GM23338 (cell line): ENCODE data around the gene ZNF211.

Experiments used
- CREB1 ChIP-seq: fragments of 250-450 bp; sonication (Bioruptor Pico); IDR thresholded peaks from 2 replicates; pipeline ENCODE4 v1.5.0; 2020; ENCODE audit warnings: low read depth, mild to moderate bottlenecking, moderate library complexity
- EZH2 ChIP-seq: fragments of 200-600 bp; sonication (generic); IDR thresholded peaks from one replicate; pipeline ENCODE4 v1.8.0; 2017; ENCODE audit warnings: antibody characterized with exemption, mild to moderate bottlenecking, low read depth; ENCODE audit not compliant: unreplicated experiment
- EZH2phosphoT487 ChIP-seq: fragments of 200-600 bp; sonication (generic); IDR thresholded peaks from one replicate; pipeline ENCODE4 v1.8.1; 2018; ENCODE audit warnings: antibody characterized with exemption; ENCODE audit not compliant: unreplicated experiment
- NANOG ChIP-seq: IDR thresholded peaks from 2 replicates; pipeline ENCODE4 v1.6.1; 2016; ENCODE audit warnings: antibody characterized with exemption, borderline replicate concordance
- POLR2AphosphoS5 ChIP-seq: IDR thresholded peaks from 2 replicates; pipeline ENCODE4 v1.6.1; 2016; ENCODE audit warnings: antibody characterized with exemption, low read depth
- TF ChIP-seq, protein P1 (sequence below): IDR thresholded peaks from one replicate; pipeline ENCODE4 v1.6.1; 2018; ENCODE audit warnings: antibody characterized with exemption; ENCODE audit not compliant: unreplicated experiment
- TF ChIP-seq, protein P2 (sequence below), 2 experiments: fragments of 200-600 bp in 1 of 2; sonication (generic) in 1 of 2; conservative IDR thresholded peaks; 2 replicates each; pipeline versions ENCODE4 v1.5.1 to v1.6.1; 2016 to 2017; ENCODE audit warnings: antibody characterized with exemption in 2 of 2, low read depth in 2 of 2, mild to moderate bottlenecking in 2 of 2, moderate library complexity in 1 of 2

DNA sequence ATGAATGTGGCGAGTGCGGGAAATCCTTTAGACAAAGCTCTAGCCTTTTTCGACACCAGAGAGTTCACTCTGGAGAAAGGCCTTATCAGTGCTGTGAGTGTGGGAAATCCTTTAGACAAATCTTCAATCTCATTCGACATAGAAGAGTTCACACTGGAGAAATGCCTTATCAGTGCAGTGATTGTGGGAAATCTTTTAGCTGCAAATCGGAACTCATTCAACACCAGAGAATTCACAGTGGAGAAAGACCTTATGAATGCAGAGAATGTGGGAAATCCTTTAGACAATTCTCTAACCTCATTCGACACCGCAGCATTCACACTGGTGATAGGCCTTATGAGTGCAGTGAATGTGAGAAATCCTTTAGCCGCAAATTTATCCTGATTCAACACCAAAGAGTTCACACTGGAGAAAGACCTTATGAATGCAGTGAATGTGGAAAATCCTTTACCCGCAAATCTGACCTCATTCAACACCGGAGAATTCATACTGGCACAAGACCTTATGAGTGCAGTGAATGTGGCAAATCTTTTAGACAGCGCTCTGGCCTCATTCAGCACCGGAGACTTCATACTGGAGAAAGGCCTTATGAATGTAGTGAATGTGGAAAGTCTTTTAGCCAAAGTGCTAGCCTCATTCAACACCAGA, 54.5 kb downstream of the ZNF211 start:
- TF ChIP-seq, protein P1, sequence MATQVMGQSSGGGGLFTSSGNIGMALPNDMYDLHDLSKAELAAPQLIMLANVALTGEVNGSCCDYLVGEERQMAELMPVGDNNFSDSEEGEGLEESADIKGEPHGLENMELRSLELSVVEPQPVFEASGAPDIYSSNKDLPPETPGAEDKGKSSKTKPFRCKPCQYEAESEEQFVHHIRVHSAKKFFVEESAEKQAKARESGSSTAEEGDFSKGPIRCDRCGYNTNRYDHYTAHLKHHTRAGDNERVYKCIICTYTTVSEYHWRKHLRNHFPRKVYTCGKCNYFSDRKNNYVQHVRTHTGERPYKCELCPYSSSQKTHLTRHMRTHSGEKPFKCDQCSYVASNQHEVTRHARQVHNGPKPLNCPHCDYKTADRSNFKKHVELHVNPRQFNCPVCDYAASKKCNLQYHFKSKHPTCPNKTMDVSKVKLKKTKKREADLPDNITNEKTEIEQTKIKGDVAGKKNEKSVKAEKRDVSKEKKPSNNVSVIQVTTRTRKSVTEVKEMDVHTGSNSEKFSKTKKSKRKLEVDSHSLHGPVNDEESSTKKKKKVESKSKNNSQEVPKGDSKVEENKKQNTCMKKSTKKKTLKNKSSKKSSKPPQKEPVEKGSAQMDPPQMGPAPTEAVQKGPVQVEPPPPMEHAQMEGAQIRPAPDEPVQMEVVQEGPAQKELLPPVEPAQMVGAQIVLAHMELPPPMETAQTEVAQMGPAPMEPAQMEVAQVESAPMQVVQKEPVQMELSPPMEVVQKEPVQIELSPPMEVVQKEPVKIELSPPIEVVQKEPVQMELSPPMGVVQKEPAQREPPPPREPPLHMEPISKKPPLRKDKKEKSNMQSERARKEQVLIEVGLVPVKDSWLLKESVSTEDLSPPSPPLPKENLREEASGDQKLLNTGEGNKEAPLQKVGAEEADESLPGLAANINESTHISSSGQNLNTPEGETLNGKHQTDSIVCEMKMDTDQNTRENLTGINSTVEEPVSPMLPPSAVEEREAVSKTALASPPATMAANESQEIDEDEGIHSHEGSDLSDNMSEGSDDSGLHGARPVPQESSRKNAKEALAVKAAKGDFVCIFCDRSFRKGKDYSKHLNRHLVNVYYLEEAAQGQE, result no peak
- TF ChIP-seq, protein P2, sequence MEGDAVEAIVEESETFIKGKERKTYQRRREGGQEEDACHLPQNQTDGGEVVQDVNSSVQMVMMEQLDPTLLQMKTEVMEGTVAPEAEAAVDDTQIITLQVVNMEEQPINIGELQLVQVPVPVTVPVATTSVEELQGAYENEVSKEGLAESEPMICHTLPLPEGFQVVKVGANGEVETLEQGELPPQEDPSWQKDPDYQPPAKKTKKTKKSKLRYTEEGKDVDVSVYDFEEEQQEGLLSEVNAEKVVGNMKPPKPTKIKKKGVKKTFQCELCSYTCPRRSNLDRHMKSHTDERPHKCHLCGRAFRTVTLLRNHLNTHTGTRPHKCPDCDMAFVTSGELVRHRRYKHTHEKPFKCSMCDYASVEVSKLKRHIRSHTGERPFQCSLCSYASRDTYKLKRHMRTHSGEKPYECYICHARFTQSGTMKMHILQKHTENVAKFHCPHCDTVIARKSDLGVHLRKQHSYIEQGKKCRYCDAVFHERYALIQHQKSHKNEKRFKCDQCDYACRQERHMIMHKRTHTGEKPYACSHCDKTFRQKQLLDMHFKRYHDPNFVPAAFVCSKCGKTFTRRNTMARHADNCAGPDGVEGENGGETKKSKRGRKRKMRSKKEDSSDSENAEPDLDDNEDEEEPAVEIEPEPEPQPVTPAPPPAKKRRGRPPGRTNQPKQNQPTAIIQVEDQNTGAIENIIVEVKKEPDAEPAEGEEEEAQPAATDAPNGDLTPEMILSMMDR (conservative IDR thresholded peaks at IDR 0.05; ENCODE audit: low read depth in 2 of 2), result no peak
- TF ChIP-seq POLR2AphosphoS5 (no peak), EZH2phosphoT487 (no peak), EZH2 (no peak), NANOG (no peak), CREB1 (no peak)
